ENCODE results near the gene NAXD.

GRCh38 chr13:110664041-110664440, 48.7 kb downstream of the NAXD start:
- TF ChIP-seq TAF1 (IDR thresholded peaks at IDR 0.05; ENCODE audit: low read depth) (no peak), FOXM1 (IDR thresholded peaks at IDR 0.05; ENCODE audit: borderline replicate concordance, low read depth) (no peak), YY1 (IDR thresholded peaks at IDR 0.05; ENCODE audit: low read depth) (no peak), EP300 (IDR thresholded peaks at IDR 0.05; ENCODE audit: borderline replicate concordance) (no peak), RAD21 (IDR thresholded peaks at IDR 0.05; ENCODE audit: low read depth) (no peak), MAX (IDR thresholded peaks at IDR 0.05) (no peak), CEBPB (IDR thresholded peaks at IDR 0.05) (no peak), USF1 (IDR thresholded peaks at IDR 0.05) (no peak), EGR1 (IDR thresholded peaks at IDR 0.05) (no peak)
- TF ChIP-seq, protein P1, sequence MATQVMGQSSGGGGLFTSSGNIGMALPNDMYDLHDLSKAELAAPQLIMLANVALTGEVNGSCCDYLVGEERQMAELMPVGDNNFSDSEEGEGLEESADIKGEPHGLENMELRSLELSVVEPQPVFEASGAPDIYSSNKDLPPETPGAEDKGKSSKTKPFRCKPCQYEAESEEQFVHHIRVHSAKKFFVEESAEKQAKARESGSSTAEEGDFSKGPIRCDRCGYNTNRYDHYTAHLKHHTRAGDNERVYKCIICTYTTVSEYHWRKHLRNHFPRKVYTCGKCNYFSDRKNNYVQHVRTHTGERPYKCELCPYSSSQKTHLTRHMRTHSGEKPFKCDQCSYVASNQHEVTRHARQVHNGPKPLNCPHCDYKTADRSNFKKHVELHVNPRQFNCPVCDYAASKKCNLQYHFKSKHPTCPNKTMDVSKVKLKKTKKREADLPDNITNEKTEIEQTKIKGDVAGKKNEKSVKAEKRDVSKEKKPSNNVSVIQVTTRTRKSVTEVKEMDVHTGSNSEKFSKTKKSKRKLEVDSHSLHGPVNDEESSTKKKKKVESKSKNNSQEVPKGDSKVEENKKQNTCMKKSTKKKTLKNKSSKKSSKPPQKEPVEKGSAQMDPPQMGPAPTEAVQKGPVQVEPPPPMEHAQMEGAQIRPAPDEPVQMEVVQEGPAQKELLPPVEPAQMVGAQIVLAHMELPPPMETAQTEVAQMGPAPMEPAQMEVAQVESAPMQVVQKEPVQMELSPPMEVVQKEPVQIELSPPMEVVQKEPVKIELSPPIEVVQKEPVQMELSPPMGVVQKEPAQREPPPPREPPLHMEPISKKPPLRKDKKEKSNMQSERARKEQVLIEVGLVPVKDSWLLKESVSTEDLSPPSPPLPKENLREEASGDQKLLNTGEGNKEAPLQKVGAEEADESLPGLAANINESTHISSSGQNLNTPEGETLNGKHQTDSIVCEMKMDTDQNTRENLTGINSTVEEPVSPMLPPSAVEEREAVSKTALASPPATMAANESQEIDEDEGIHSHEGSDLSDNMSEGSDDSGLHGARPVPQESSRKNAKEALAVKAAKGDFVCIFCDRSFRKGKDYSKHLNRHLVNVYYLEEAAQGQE (IDR thresholded peaks at IDR 0.05; ENCODE audit: low read depth): no peak
